Measurements from ENCODE around the gene FLVCR2. TPM values are rescaled to one million over a fixed set of nuclear protein-coding genes. Genes with fewer than 3 reads are reported as not detected.

Gene FLVCR2
- total and polyA plus RNA-seq, 4 experiments from 2014 or later: 1.9 to 4.1 (median 3.2) TPM

DNA sequence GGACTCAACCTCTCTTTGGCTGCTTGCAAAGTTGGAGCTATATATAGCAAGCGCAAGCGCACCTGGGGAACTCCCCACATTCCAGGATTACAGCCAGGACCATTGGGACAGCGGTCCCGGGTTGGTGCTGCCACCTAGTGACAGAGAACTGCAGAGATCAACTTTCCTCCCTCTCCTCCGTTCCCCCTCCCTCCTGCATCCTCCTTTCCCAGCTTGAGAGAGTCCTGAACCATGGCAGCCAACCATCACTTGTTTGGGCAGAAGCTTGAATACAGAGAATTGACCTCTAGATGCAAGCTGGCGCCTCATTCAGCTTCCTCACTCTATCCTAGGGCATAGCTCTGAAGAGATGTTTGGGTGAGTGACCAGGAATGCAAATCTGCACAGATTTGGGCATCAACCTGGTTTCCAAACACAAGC, 17.4 kb upstream of the FLVCR2 start:
- ChIA-PET POLR2A (ENCODE audit: partially characterized antibody) (interaction anchor here (0.8 to 3.0 kb wide), 8 partner anchors 15 to 46 kb away, joined by 3 to 18 read pairs (median 4); partner anchors contain the start of gene BATF), CTCF (ENCODE audit: partially characterized antibody) (interaction anchor here (0.8 to 8.8 kb wide), 36 partner anchors 9 to 423 kb away, joined by 3 to 118 read pairs (median 6); partner anchors contain the start of gene BATF)
- no peak overlapping the region for H3K27ac ChIP-seq (ENCODE audit: low read depth, low read length)
- no peaks in the 10 kb centered on the region for H3K36me3 ChIP-seq (ENCODE audit: insufficient read depth, low read length)
- intact Hi-C loops (cut with micrococcal nuclease): loop anchor here (1.0 to 10.0 kb wide), 4 partner anchors 39 to 316 kb away; partner anchors contain the start of gene BATF
- Mint-ChIP-seq H3K4me3 (peak overlapping the region in 4 of 8 donors; percentile 21 to 62 (median 50)), H3K27ac (peak overlapping the region in 4 of 7 donors; percentile 13 to 67 (median 48)), H3K4me1 (peaks cover 21 to 46% (median 29%) of the 10 kb centered on the region in 4 donors), H3K36me3 (peaks cover 0 to 5% of the 10 kb centered on the region in 2 donors), H3K9me3 (no peaks in the 10 kb centered on the region), H3K27me3 (peaks cover 0 to 1% of the 10 kb centered on the region in 2 donors)
- H3K27me3 ChIP-seq (ENCODE audit: insufficient read depth, low read length): no peaks in the 10 kb centered on the region
- peaks cover 27% of the 10 kb centered on the region for H3K4me1 ChIP-seq (ENCODE audit: insufficient read depth, low read length)
- peak in 4 of 5 donors; percentile 21 to 40 (median 37) for DNase-seq
- no peak overlapping the region for H3K4me3 ChIP-seq (ENCODE audit: low read length in 2 of 2)
- no peaks in the 10 kb centered on the region for H3K9me3 ChIP-seq (ENCODE audit: control insufficient read depth in 1 of 2, low read length in 2 of 2)

DNA sequence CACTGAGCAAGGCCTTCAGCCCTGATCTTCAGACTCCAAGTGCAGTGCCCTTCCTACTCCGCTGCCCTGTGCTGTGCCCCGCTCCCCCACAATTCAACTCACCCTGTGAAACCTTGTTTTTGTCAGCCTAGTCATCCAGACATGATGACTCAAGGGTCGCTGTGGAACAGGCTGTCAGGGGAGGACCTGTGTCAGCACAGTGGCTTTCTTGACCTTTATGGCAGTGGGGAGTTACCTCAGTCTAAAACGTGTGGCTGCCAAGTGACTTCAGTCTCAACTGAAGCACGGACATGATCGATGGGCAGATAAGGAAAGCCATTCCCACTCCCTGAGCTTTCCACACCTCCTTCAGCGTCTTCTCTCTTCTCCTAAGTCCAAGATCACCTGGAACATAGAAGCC, 16.3 kb upstream of the FLVCR2 start:
- H3K36me3 Mint-ChIP-seq: peaks cover 1 to 3% of the 10 kb centered on the region in 2 donors
- no peak for DNase-seq
- Histone ChIP-seq H3K4me1 (ENCODE audit: insufficient read depth, low read length) (peaks cover 37% of the 10 kb centered on the region), H3K4me3 (ENCODE audit: low read length in 2 of 2) (no peak overlapping the region), H3K27me3 (ENCODE audit: insufficient read depth, low read length) (no peaks in the 10 kb centered on the region), H3K9me3 (ENCODE audit: control insufficient read depth in 1 of 2, low read length in 2 of 2) (no peaks in the 10 kb centered on the region), H3K36me3 (ENCODE audit: insufficient read depth, low read length) (no peaks in the 10 kb centered on the region), H3K27ac (ENCODE audit: low read depth, low read length) (no peak overlapping the region)
- CTCF ChIA-PET (ENCODE audit: partially characterized antibody): interaction anchor here (0.9 to 8.8 kb wide), 22 partner anchors 8 to 260 kb away, joined by 3 to 118 read pairs (median 10); partner anchors contain the start of gene BATF
- intact Hi-C loops (cut with micrococcal nuclease): loop anchor here (10.0 kb wide), 1 partner anchor 317 kb away; no protein-coding TSS in a partner anchor
- H3K27ac Mint-ChIP-seq: peak overlapping the region in 2 of 7 donors; percentile 30 to 82
- peaks cover 0 to 6% of the 10 kb centered on the region in 2 donors for H3K27me3 Mint-ChIP-seq
- POLR2A ChIA-PET (ENCODE audit: partially characterized antibody): interaction anchor here (1.8 to 3.0 kb wide), 3 partner anchors 38 to 47 kb away, joined by 9 to 18 read pairs (median 10); partner anchors contain the start of gene BATF
- H3K4me1 Mint-ChIP-seq: peaks cover 30 to 56% (median 37%) of the 10 kb centered on the region in 4 donors
- no peaks in the 10 kb centered on the region for H3K9me3 Mint-ChIP-seq
- H3K4me3 Mint-ChIP-seq: peak overlapping the region in 1 of 8 donors; percentile 66

DNA sequence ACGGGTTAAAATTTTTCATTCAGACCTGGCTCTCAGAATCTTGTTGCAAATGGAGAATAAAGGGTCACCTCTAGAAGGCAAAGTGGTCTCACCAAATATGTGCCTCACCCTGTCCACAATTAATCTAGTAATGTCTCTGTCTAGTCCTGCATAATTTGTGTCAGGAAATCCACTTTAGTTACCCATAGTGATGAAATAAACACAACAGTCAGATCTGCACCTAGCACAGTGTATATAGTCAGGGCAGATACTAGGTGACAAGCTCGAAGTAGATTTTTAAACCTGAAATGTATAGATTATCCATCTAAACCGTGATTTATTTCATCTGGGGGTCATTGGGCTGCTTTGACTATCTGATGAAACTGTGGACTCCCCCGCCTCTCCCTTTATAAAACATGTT, 15.9 kb upstream of the FLVCR2 start:
- intact Hi-C loops (cut with micrococcal nuclease): loop anchor here (10.0 kb wide), 1 partner anchor 318 kb away; no protein-coding TSS in a partner anchor
- H3K27ac Mint-ChIP-seq: peak overlapping the region in 3 of 7 donors; percentile 14 to 82 (median 30)
- H3K27ac ChIP-seq (ENCODE audit: low read depth, low read length): no peak overlapping the region
- no peak for DNase-seq
- H3K27me3 Mint-ChIP-seq: peaks cover 0 to 6% of the 10 kb centered on the region in 2 donors
- peaks cover 37% of the 10 kb centered on the region for H3K4me1 ChIP-seq (ENCODE audit: insufficient read depth, low read length)
- H3K4me1 Mint-ChIP-seq: peaks cover 30 to 56% (median 37%) of the 10 kb centered on the region in 4 donors
- no peaks in the 10 kb centered on the region for H3K9me3 ChIP-seq (ENCODE audit: control insufficient read depth in 1 of 2, low read length in 2 of 2)
- POLR2A ChIA-PET (ENCODE audit: partially characterized antibody): interaction anchor here (2.2 to 3.0 kb wide), 2 partner anchors 39 to 47 kb away, joined by 9 to 18 read pairs; partner anchors contain the start of gene BATF
- no peak overlapping the region for H3K4me3 Mint-ChIP-seq
- H3K36me3 Mint-ChIP-seq: peaks cover 0 to 3% of the 10 kb centered on the region in 2 donors
- H3K36me3 ChIP-seq (ENCODE audit: insufficient read depth, low read length): no peaks in the 10 kb centered on the region
- no peaks in the 10 kb centered on the region for H3K9me3 Mint-ChIP-seq
- CTCF ChIA-PET (ENCODE audit: partially characterized antibody): interaction anchor here (1.4 to 8.8 kb wide), 17 partner anchors 8 to 431 kb away, joined by 3 to 118 read pairs (median 10); partner anchors contain the start of gene BATF
- no peaks in the 10 kb centered on the region for H3K27me3 ChIP-seq (ENCODE audit: insufficient read depth, low read length)
- no peak overlapping the region for H3K4me3 ChIP-seq (ENCODE audit: low read length in 2 of 2)

DNA sequence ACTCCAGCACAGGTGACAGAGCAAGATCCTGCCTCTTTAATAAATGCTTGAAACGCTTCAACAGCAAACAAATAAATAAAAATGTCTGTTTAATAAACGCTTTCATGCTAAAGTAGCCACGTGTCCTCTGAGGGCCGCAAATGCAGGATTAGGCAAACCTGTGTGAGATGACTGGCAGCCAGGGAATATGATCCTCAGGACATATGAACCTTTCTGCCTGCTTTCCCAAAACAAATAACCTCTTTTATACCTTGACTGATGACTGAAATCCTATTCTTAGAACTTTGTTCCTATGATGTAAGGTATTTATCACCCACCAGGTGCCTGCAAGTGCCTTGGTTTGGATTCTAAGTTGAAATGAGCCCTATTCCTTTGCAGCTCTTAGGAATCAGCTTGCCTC, 14.5 kb upstream of the FLVCR2 start:
- H3K4me1 Mint-ChIP-seq: peaks cover 34 to 69% (median 43%) of the 10 kb centered on the region in 4 donors
- peaks cover 0 to 3% of the 10 kb centered on the region in 2 donors for H3K36me3 Mint-ChIP-seq
- ChIA-PET POLR2A (ENCODE audit: partially characterized antibody) (no interaction called here), CTCF (ENCODE audit: partially characterized antibody) (interaction anchor here (1.2 to 8.8 kb wide), 9 partner anchors 9 to 432 kb away, joined by 3 to 118 read pairs (median 48); partner anchors contain the start of genes BATF and FLVCR2)
- intact Hi-C loops (cut with micrococcal nuclease): loop anchor here (10.0 kb wide), 1 partner anchor 319 kb away; no protein-coding TSS in a partner anchor
- no peaks in the 10 kb centered on the region for H3K9me3 ChIP-seq (ENCODE audit: control insufficient read depth in 1 of 2, low read length in 2 of 2)
- no peaks in the 10 kb centered on the region for H3K27me3 ChIP-seq (ENCODE audit: insufficient read depth, low read length)
- no peak overlapping the region for H3K4me3 Mint-ChIP-seq
- peaks cover 44% of the 10 kb centered on the region for H3K4me1 ChIP-seq (ENCODE audit: insufficient read depth, low read length)
- no peaks in the 10 kb centered on the region for H3K9me3 Mint-ChIP-seq
- no peaks in the 10 kb centered on the region for H3K36me3 ChIP-seq (ENCODE audit: insufficient read depth, low read length)
- peak overlapping the region in 2 of 7 donors; percentile 36 to 90 for H3K27ac Mint-ChIP-seq
- DNase-seq: no peak
- H3K27ac ChIP-seq (ENCODE audit: low read depth, low read length): no peak overlapping the region
- H3K4me3 ChIP-seq (ENCODE audit: low read length in 2 of 2): no peak overlapping the region
- peaks cover 0 to 6% of the 10 kb centered on the region in 2 donors for H3K27me3 Mint-ChIP-seq

DNA sequence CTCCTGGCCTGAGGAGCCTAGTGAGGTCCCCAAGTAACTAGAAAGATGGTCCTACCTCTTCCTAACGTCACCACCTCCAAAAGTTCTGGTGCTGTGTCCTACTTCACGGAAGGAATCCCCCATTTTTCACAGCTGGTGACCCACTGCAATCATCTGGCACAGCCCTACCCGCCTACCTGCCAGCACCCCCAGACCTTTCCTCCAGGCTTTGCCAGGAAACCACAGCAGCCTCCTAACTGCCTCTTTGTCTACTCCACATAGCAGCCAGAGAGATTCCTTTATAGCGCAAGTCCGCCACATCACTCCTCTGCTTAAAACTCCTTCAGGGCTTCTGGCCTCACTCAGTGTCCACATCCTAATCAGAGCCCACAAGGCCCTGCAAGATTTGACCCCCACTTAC, 13.4 kb upstream of the FLVCR2 start:
- no peak for DNase-seq
- Histone ChIP-seq H3K27ac (ENCODE audit: low read depth, low read length) (no peak overlapping the region), H3K36me3 (ENCODE audit: insufficient read depth, low read length) (no peaks in the 10 kb centered on the region), H3K9me3 (ENCODE audit: control insufficient read depth in 1 of 2, low read length in 2 of 2) (no peaks in the 10 kb centered on the region), H3K27me3 (ENCODE audit: insufficient read depth, low read length) (no peaks in the 10 kb centered on the region), H3K4me1 (ENCODE audit: insufficient read depth, low read length) (peaks cover 44% of the 10 kb centered on the region), H3K4me3 (ENCODE audit: low read length in 2 of 2) (no peak overlapping the region)
- H3K4me3 Mint-ChIP-seq: no peak overlapping the region
- intact Hi-C loops (cut with micrococcal nuclease): loop anchor here (5.0 to 10.0 kb wide), 2 partner anchors 320 to 438 kb away; partner anchors contain the start of gene NEK9
- H3K27me3 Mint-ChIP-seq: peaks cover 0 to 6% of the 10 kb centered on the region in 2 donors
- H3K36me3 Mint-ChIP-seq: peaks cover 0 to 3% of the 10 kb centered on the region in 2 donors
- peaks cover 34 to 67% (median 44%) of the 10 kb centered on the region in 4 donors for H3K4me1 Mint-ChIP-seq
- POLR2A ChIA-PET (ENCODE audit: partially characterized antibody): no interaction called here
- CTCF ChIA-PET (ENCODE audit: partially characterized antibody): interaction anchor here (5.9 kb wide), 1 partner anchor 50 kb away, joined by 105 read pairs; no protein-coding TSS in a partner anchor
- H3K27ac Mint-ChIP-seq: peak overlapping the region; percentile 9 to 98 (median 48)
- no peaks in the 10 kb centered on the region for H3K9me3 Mint-ChIP-seq

DNA sequence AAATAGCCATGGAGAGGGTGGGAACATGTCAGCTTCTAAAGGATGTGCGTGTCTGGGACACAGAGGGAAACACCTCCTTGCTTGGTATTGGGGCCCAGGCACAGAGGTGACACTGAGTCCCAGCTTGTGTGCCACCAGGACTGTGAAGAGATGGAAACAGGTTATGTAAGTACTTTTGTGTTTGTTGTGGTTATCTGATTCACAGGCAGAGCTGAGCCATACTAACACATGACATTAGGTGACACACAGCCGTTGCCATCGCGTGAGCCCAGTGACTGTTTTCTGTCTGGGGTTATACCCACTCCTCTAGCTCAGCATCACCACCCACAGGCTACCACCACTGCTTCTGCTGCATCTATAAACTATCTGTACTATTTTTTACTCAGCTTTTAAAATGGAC, 12.1 kb upstream of the FLVCR2 start:
- DNase-seq: peak; percentile 49 to 86 (median 69)
- intact Hi-C loops (cut with micrococcal nuclease): loop anchor here (5.0 to 10.0 kb wide), 2 partner anchors 322 to 439 kb away; partner anchors contain the start of gene NEK9
- H3K36me3 Mint-ChIP-seq: peaks cover 0 to 3% of the 10 kb centered on the region in 2 donors
- peaks cover 36% of the 10 kb centered on the region for H3K4me1 ChIP-seq (ENCODE audit: insufficient read depth, low read length)
- ChIA-PET CTCF (ENCODE audit: partially characterized antibody) (interaction anchor here (0.7 to 3.4 kb wide), 13 partner anchors 9 to 262 kb away, joined by 3 to 33 read pairs (median 3); partner anchors contain the start of gene FLVCR2), POLR2A (ENCODE audit: partially characterized antibody) (interaction anchor here (0.6 to 1.4 kb wide), 12 partner anchors 11 to 307 kb away, joined by 3 to 12 read pairs (median 4); partner anchors contain the start of genes BATF, ERG28, FLVCR2 and TTLL5)
- no peak overlapping the region for H3K4me3 ChIP-seq (ENCODE audit: low read length in 2 of 2)
- no peaks in the 10 kb centered on the region for H3K9me3 ChIP-seq (ENCODE audit: control insufficient read depth in 1 of 2, low read length in 2 of 2)
- H3K9me3 Mint-ChIP-seq: no peaks in the 10 kb centered on the region
- H3K4me1 Mint-ChIP-seq: peaks cover 27 to 56% (median 34%) of the 10 kb centered on the region in 4 donors
- H3K27ac ChIP-seq (ENCODE audit: low read depth, low read length): peak overlapping the region; percentile 13
- H3K36me3 ChIP-seq (ENCODE audit: insufficient read depth, low read length): no peaks in the 10 kb centered on the region
- H3K27ac Mint-ChIP-seq: peak overlapping the region; percentile 92 to 98 (median 94)
- peak overlapping the region in 4 of 8 donors; percentile 6 to 63 (median 22) for H3K4me3 Mint-ChIP-seq
- H3K27me3 ChIP-seq (ENCODE audit: insufficient read depth, low read length): no peaks in the 10 kb centered on the region
- H3K27me3 Mint-ChIP-seq: peaks cover 0 to 6% of the 10 kb centered on the region in 2 donors

Data from CD4-positive, alpha-beta memory T cell (primary cell).